ENCODE results near the gene VCAM1.

Gene VCAM1

GRCh38 chr1:100720101-100720500, 559 bp downstream of the VCAM1 start:
- DNase-seq (ENCODE audit: low spot score): no peak
- TF ChIP-seq CTCF (IDR thresholded peaks at IDR 0.05; ENCODE audit: borderline replicate concordance, control extremely low read depth, extremely low read depth, insufficient read depth, missing control alignments): no peak
- in situ Hi-C loops (cut with MboI; ENCODE audit: low sequenced_read_pairs, unreplicated experiment): no loop called here

GRCh38 chr1:100720751-100721150, 1.2 kb downstream of the VCAM1 start:
- no peak for DNase-seq (ENCODE audit: low spot score)
- in situ Hi-C loops (cut with MboI; ENCODE audit: low sequenced_read_pairs, unreplicated experiment): no loop called here
- no peak for TF ChIP-seq CTCF (IDR thresholded peaks at IDR 0.05; ENCODE audit: borderline replicate concordance, control extremely low read depth, extremely low read depth, insufficient read depth, missing control alignments)

GRCh38 chr1:100721526-100722207, 2.1 kb downstream of the VCAM1 start:
- no peak for DNase-seq (ENCODE audit: low spot score)
- TF ChIP-seq CTCF (IDR thresholded peaks at IDR 0.05; ENCODE audit: borderline replicate concordance, control extremely low read depth, extremely low read depth, insufficient read depth, missing control alignments): no peak
- in situ Hi-C loops (cut with MboI; ENCODE audit: low sequenced_read_pairs, unreplicated experiment): no loop called here

- in situ Hi-C loops (cut with MboI; ENCODE audit: low sequenced_read_pairs, unreplicated experiment): no loop called here
- no peak for DNase-seq (ENCODE audit: low spot score)
- TF ChIP-seq CTCF (IDR thresholded peaks at IDR 0.05; ENCODE audit: borderline replicate concordance, control extremely low read depth, extremely low read depth, insufficient read depth, missing control alignments): no peak
These were observed 2.7 kb downstream of the VCAM1 start for GRCh38 chr1:100722221-100722620.

- DNase-seq (ENCODE audit: low spot score): no peak
- no peak for TF ChIP-seq CTCF (IDR thresholded peaks at IDR 0.05; ENCODE audit: borderline replicate concordance, control extremely low read depth, extremely low read depth, insufficient read depth, missing control alignments)
- in situ Hi-C loops (cut with MboI; ENCODE audit: low sequenced_read_pairs, unreplicated experiment): no loop called here
These were observed 4.7 kb downstream of the VCAM1 start for GRCh38 chr1:100724281-100724680.

GRCh38 chr1:100730130-100730529, 10.6 kb downstream of the VCAM1 start:
- in situ Hi-C loops (cut with MboI; ENCODE audit: low sequenced_read_pairs, unreplicated experiment): no loop called here
- no peak for TF ChIP-seq CTCF (IDR thresholded peaks at IDR 0.05; ENCODE audit: borderline replicate concordance, control extremely low read depth, extremely low read depth, insufficient read depth, missing control alignments)
- no peak for DNase-seq (ENCODE audit: low spot score)

Measured in GM13976 (cell line).